WTC11 (cell line): ENCODE data around the gene TEDC2. TPM values are rescaled to one million over a fixed set of nuclear protein-coding genes. Genes with fewer than 3 reads are reported as not detected.

ENCODE experiments used
- ATAC-seq: fragments of 200-7000 bp; cut with Tn5 transposase; 2 replicates; pipeline ENCODE4 v1.10.0; 2021; ENCODE audit warnings: mild to moderate bottlenecking, moderate library complexity
- CTCF ChIA-PET: fragments of 300-600 bp; sonication (Branson Sonifier 250); formaldehyde crosslinking; loops from one replicate; lab custom pipeline; 2021; ENCODE audit warnings: antibody characterized with exemption; lab: Charles Lee
- POLR2A ChIA-PET: fragments of 350-600 bp; sonication (Branson Sonifier 250); formaldehyde crosslinking; loops from one replicate; lab custom pipeline; 2021; ENCODE audit warnings: antibody characterized with exemption; lab: Charles Lee
- DNase-seq: peaks from one replicate; pipeline ENCODE4 v3.0.0; 2021; ENCODE audit warnings: low spot score
- H3K27ac Mint-ChIP-seq: 2 replicates; pipeline ENCODE4 v1.8.0; 2021; ENCODE audit warnings: mixed read lengths
- H3K27me3 Mint-ChIP-seq: 2 replicates; pipeline ENCODE4 v1.8.0; 2021; ENCODE audit warnings: low read depth, mild to moderate bottlenecking, moderate library complexity, mixed read lengths
- H3K36me3 Mint-ChIP-seq: 2 replicates; pipeline ENCODE4 v1.8.0; 2021; ENCODE audit warnings: mixed read lengths
- H3K4me1 Mint-ChIP-seq: 2 replicates; pipeline ENCODE4 v1.8.0; 2022; ENCODE audit warnings: mixed read lengths
- H3K4me3 Mint-ChIP-seq: 2 replicates; pipeline ENCODE4 v1.8.0; 2021; ENCODE audit warnings: mild to moderate bottlenecking, moderate library complexity, mixed read lengths
- H3K9me3 Mint-ChIP-seq: 2 replicates; pipeline ENCODE4 v1.8.0; 2021; ENCODE audit warnings: mixed read lengths
- ATF1 ChIP-seq: sonication (generic); formaldehyde crosslinking; IDR thresholded peaks from 2 replicates; pipeline ENCODE4 v1.8.1; 2023; ENCODE audit warnings: mild to moderate bottlenecking, moderate library complexity, missing genetic modification reagents
- CREB1 ChIP-seq: sonication (generic); formaldehyde crosslinking; IDR thresholded peaks from 2 replicates; pipeline ENCODE4 v1.8.0; 2023; ENCODE audit warnings: mild to moderate bottlenecking, missing genetic modification reagents
- ELF4 ChIP-seq: sonication (generic); formaldehyde crosslinking; IDR thresholded peaks from 2 replicates; pipeline ENCODE4 v1.8.1; 2022; ENCODE audit warnings: low read depth, mild to moderate bottlenecking, moderate library complexity, missing genetic modification reagents
- ETV6 ChIP-seq: sonication (generic); formaldehyde crosslinking; IDR thresholded peaks from 2 replicates; pipeline ENCODE4 v1.8.1; 2022; ENCODE audit warnings: mild to moderate bottlenecking, missing genetic modification reagents
- IRF2 ChIP-seq: sonication (generic); formaldehyde crosslinking; IDR thresholded peaks from 2 replicates; pipeline ENCODE4 v1.8.0; 2022; ENCODE audit warnings: low read depth, missing genetic modification reagents, borderline replicate concordance
- JUN ChIP-seq: sonication (generic); formaldehyde crosslinking; IDR thresholded peaks from 2 replicates; pipeline ENCODE4 v1.8.0; 2023; ENCODE audit warnings: mild to moderate bottlenecking, missing genetic modification reagents
- MXD4 ChIP-seq: fragments of 250-450 bp; sonication (Bioruptor Pico); IDR thresholded peaks from 2 replicates; pipeline ENCODE4 v1.8.0; 2021; ENCODE audit warnings: mild to moderate bottlenecking, moderate library complexity, borderline replicate concordance
- NFYB ChIP-seq: sonication (generic); formaldehyde crosslinking; conservative IDR thresholded peaks from 2 replicates; pipeline ENCODE4 v1.8.0; 2022; ENCODE audit warnings: low read depth, missing genetic modification reagents
- NR3C1 ChIP-seq: sonication (generic); formaldehyde crosslinking; conservative IDR thresholded peaks from 2 replicates; pipeline ENCODE4 v1.8.1; 2023; ENCODE audit warnings: low read depth, mild to moderate bottlenecking, missing genetic modification reagents
- SOX15 ChIP-seq: fragments of 250-450 bp; sonication (Bioruptor Pico); IDR thresholded peaks from 2 replicates; pipeline ENCODE4 v1.9.0; 2021; ENCODE audit warnings: mild to moderate bottlenecking
- TEAD4 ChIP-seq: sonication (generic); formaldehyde crosslinking; IDR thresholded peaks from 2 replicates; pipeline ENCODE4 v1.8.0; 2022; ENCODE audit warnings: mild to moderate bottlenecking, missing genetic modification reagents
- ZNF121 ChIP-seq: sonication (generic); formaldehyde crosslinking; IDR thresholded peaks from 2 replicates; pipeline ENCODE4 v1.8.0; 2023; ENCODE audit warnings: missing genetic modification reagents
- ZNF219 ChIP-seq: sonication (generic); formaldehyde crosslinking; IDR thresholded peaks from 2 replicates; pipeline ENCODE4 v1.8.0; 2023; ENCODE audit warnings: missing genetic modification reagents, mild to moderate bottlenecking, borderline replicate concordance
- ZNF232 ChIP-seq: sonication (generic); formaldehyde crosslinking; IDR thresholded peaks from 2 replicates; pipeline ENCODE4 v1.8.0; 2022; ENCODE audit warnings: mild to moderate bottlenecking, missing genetic modification reagents
- ZNF317 ChIP-seq: sonication (generic); formaldehyde crosslinking; IDR thresholded peaks from 2 replicates; pipeline ENCODE4 v1.8.1; 2023; ENCODE audit warnings: low read depth, mild to moderate bottlenecking, moderate library complexity, missing genetic modification reagents, borderline replicate concordance
- ZNF423 ChIP-seq: fragments of 250-450 bp; sonication (Bioruptor Pico); IDR thresholded peaks from 2 replicates; pipeline ENCODE4 v2.1.2; 2022; ENCODE audit warnings: mild to moderate bottlenecking, moderate library complexity
- ZNF671 ChIP-seq: fragments of 250-450 bp; sonication (Bioruptor Pico); IDR thresholded peaks from 2 replicates; pipeline ENCODE4 v1.8.0; 2021; ENCODE audit warnings: mild to moderate bottlenecking
- total RNA-seq: library from RNA; stranded (reverse); gene quantifications from 3 replicates; pipeline ENCODE4 v1.2.3, GENCODE V29; 2021
- TF ChIP-seq, protein P1 (sequence below): sonication (generic); formaldehyde crosslinking; IDR thresholded peaks from 2 replicates; pipeline ENCODE4 v1.8.1; 2022; ENCODE audit warnings: mild to moderate bottlenecking, missing genetic modification reagents, moderate library complexity, borderline replicate concordance
- TF ChIP-seq, protein P2 (sequence below): sonication (generic); formaldehyde crosslinking; IDR thresholded peaks from 2 replicates; pipeline ENCODE4 v1.8.1; 2023; ENCODE audit warnings: mild to moderate bottlenecking, missing genetic modification reagents, borderline replicate concordance
- TF ChIP-seq, protein P3 (sequence below): fragments of 250-450 bp; sonication (Bioruptor Pico); IDR thresholded peaks from 2 replicates; pipeline ENCODE4 v1.9.0; 2021; ENCODE audit warnings: mild to moderate bottlenecking
- TF ChIP-seq, protein P4 (sequence below): sonication (generic); formaldehyde crosslinking; conservative IDR thresholded peaks from 2 replicates; pipeline ENCODE4 v1.8.1; 2022; ENCODE audit warnings: mild to moderate bottlenecking, missing genetic modification reagents
- TF ChIP-seq, protein P5 (sequence below): sonication (generic); formaldehyde crosslinking; IDR thresholded peaks from 2 replicates; pipeline ENCODE4 v1.8.1; 2023; ENCODE audit warnings: mild to moderate bottlenecking, missing genetic modification reagents, moderate library complexity
- TF ChIP-seq, protein P6 (sequence below): sonication (generic); formaldehyde crosslinking; IDR thresholded peaks from 2 replicates; pipeline ENCODE4 v1.8.1; 2023; ENCODE audit warnings: mild to moderate bottlenecking, moderate library complexity, missing genetic modification reagents
- TF ChIP-seq, protein P7 (sequence below): fragments of 250-450 bp; sonication (Bioruptor Pico); IDR thresholded peaks from 2 replicates; pipeline ENCODE4 v2.1.2; 2022; ENCODE audit warnings: mild to moderate bottlenecking, moderate library complexity

The TEDC2 gene
- total RNA-seq, 1 experiment from 2014 or later, result 61.6 TPM

DNA sequence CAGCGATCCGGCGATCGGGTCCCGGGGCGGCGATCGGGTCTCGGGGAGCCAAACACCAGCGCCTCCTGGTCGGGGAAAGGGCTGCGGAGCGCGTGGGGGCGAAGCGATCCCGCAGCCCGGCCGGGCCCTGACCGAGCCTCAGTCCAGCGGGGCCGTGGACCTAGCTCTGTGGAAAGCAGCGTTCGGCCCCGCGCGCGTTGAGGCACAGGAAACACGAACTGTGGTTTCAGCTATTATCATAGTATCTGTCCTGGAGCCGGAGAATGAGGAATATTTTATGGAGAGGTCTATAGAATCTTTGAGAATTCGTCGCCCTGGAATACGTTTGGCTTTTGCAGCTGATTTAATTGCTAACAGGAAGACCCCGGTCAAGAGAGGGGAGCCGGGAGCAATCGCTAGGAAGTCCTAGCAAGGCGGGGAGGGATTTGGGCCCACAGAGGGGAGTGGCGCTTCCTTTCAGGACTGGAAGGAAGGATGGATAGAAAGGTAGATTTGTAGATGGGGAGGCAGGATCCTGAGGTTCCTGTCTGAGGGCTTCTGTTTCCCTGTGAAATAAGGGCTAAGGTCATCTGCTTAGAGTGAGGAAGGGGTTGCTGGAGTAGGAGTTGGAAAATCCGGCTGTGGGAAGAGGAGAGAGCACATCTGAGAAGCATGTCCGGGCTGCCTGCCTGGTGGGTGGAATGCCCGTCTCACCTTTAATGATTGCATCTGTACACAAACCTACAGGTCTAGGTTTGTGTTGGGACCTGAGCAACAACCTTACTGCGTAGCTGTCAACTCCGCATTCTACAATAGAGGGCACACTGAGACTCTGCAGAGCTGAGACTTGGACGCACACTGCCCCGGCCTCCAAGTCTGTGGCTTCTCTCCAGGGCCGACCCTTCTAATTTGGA lies 29.9 kb upstream of the TEDC2 start (continued):
- no peak for TF ChIP-seq ATF1 (CRISPR knock-in tag)
- TF ChIP-seq ZNF671, result no peak
- TF ChIP-seq, protein P1, sequence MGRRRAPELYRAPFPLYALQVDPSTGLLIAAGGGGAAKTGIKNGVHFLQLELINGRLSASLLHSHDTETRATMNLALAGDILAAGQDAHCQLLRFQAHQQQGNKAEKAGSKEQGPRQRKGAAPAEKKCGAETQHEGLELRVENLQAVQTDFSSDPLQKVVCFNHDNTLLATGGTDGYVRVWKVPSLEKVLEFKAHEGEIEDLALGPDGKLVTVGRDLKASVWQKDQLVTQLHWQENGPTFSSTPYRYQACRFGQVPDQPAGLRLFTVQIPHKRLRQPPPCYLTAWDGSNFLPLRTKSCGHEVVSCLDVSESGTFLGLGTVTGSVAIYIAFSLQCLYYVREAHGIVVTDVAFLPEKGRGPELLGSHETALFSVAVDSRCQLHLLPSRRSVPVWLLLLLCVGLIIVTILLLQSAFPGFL (CRISPR knock-in tag), result no peak
- TF ChIP-seq, protein P2, sequence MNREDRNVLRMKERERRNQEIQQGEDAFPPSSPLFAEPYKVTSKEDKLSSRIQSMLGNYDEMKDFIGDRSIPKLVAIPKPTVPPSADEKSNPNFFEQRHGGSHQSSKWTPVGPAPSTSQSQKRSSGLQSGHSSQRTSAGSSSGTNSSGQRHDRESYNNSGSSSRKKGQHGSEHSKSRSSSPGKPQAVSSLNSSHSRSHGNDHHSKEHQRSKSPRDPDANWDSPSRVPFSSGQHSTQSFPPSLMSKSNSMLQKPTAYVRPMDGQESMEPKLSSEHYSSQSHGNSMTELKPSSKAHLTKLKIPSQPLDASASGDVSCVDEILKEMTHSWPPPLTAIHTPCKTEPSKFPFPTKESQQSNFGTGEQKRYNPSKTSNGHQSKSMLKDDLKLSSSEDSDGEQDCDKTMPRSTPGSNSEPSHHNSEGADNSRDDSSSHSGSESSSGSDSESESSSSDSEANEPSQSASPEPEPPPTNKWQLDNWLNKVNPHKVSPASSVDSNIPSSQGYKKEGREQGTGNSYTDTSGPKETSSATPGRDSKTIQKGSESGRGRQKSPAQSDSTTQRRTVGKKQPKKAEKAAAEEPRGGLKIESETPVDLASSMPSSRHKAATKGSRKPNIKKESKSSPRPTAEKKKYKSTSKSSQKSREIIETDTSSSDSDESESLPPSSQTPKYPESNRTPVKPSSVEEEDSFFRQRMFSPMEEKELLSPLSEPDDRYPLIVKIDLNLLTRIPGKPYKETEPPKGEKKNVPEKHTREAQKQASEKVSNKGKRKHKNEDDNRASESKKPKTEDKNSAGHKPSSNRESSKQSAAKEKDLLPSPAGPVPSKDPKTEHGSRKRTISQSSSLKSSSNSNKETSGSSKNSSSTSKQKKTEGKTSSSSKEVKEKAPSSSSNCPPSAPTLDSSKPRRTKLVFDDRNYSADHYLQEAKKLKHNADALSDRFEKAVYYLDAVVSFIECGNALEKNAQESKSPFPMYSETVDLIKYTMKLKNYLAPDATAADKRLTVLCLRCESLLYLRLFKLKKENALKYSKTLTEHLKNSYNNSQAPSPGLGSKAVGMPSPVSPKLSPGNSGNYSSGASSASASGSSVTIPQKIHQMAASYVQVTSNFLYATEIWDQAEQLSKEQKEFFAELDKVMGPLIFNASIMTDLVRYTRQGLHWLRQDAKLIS, result no peak
- TF ChIP-seq NFYB (CRISPR knock-in tag), result no peak
- no peak for TF ChIP-seq ETV6 (CRISPR knock-in tag)
- TF ChIP-seq SOX15 (CRISPR knock-in tag), result no peak
- TF ChIP-seq, protein P3, sequence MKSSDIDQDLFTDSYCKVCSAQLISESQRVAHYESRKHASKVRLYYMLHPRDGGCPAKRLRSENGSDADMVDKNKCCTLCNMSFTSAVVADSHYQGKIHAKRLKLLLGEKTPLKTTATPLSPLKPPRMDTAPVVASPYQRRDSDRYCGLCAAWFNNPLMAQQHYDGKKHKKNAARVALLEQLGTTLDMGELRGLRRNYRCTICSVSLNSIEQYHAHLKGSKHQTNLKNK (CRISPR knock-in tag), result no peak
- TF ChIP-seq ZNF423 (CRISPR knock-in tag), result no peak
- TF ChIP-seq ZNF219, result no peak
- TF ChIP-seq NR3C1, result no peak

DNA sequence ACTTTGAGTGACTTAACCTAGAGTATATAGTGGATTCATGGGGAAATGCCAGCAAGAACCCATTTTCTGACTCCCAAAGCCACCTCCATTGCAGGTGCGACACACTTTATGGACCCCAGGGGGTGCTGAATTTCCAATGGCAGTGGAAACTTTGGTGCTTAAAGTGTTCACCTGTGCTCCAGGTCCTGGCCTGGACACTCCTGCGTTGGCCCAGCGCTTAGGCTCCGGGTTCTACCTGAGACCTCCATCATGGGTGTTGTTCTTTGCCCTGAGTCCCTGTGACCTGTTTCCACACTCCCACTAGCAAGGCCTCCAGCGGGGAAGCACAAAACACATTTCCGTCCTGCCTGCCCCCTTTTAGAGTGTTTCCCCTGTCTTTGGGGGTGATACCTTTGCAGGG lies 27.6 kb upstream of the TEDC2 start:
- H3K27ac Mint-ChIP-seq, result no peak overlapping the region
- H3K9me3 Mint-ChIP-seq, result no peaks in the 10 kb centered on the region
- POLR2A ChIA-PET, result no interaction called here
- H3K4me3 Mint-ChIP-seq, result no peak overlapping the region
- TF ChIP-seq MXD4 (CRISPR knock-in tag) (no peak), ZNF121 (CRISPR knock-in tag) (no peak), TEAD4 (CRISPR knock-in tag) (no peak), IRF2 (CRISPR knock-in tag) (no peak), ELF4 (CRISPR knock-in tag) (no peak), ZNF317 (CRISPR knock-in tag) (no peak), CREB1 (CRISPR knock-in tag) (no peak), JUN (CRISPR knock-in tag) (no peak), ZNF219 (no peak), ZNF232 (CRISPR knock-in tag) (no peak)
- TF ChIP-seq, protein P4, sequence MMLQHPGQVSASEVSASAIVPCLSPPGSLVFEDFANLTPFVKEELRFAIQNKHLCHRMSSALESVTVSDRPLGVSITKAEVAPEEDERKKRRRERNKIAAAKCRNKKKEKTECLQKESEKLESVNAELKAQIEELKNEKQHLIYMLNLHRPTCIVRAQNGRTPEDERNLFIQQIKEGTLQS (CRISPR knock-in tag), result no peak
- TF ChIP-seq, protein P5, sequence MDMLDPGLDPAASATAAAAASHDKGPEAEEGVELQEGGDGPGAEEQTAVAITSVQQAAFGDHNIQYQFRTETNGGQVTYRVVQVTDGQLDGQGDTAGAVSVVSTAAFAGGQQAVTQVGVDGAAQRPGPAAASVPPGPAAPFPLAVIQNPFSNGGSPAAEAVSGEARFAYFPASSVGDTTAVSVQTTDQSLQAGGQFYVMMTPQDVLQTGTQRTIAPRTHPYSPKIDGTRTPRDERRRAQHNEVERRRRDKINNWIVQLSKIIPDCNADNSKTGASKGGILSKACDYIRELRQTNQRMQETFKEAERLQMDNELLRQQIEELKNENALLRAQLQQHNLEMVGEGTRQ (CRISPR knock-in tag), result no peak
- TF ChIP-seq, protein P6, sequence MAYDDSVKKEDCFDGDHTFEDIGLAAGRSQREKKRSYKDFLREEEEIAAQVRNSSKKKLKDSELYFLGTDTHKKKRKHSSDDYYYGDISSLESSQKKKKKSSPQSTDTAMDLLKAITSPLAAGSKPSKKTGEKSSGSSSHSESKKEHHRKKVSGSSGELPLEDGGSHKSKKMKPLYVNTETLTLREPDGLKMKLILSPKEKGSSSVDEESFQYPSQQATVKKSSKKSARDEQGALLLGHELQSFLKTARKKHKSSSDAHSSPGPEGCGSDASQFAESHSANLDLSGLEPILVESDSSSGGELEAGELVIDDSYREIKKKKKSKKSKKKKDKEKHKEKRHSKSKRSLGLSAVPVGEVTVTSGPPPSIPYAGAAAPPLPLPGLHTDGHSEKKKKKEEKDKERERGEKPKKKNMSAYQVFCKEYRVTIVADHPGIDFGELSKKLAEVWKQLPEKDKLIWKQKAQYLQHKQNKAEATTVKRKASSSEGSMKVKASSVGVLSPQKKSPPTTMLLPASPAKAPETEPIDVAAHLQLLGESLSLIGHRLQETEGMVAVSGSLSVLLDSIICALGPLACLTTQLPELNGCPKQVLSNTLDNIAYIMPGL (CRISPR knock-in tag), result no peak
- TF ChIP-seq, protein P7, sequence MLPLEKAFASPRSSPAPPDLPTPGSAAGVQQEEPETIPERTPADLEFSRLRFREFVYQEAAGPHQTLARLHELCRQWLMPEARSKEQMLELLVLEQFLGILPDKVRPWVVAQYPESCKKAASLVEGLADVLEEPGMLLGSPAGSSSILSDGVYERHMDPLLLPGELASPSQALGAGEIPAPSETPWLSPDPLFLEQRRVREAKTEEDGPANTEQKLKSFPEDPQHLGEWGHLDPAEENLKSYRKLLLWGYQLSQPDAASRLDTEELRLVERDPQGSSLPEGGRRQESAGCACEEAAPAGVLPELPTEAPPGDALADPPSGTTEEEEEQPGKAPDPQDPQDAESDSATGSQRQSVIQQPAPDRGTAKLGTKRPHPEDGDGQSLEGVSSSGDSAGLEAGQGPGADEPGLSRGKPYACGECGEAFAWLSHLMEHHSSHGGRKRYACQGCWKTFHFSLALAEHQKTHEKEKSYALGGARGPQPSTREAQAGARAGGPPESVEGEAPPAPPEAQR, result no peak
- CTCF ChIA-PET, result interaction anchor here (1.4 kb wide), 1 partner anchor 28 kb away, joined by 3 read pairs; the partner anchor contains the start of gene TEDC2
- peaks cover 52% of the 10 kb centered on the region for H3K36me3 Mint-ChIP-seq
- H3K4me1 Mint-ChIP-seq, result peaks cover 23% of the 10 kb centered on the region
- no peak for DNase-seq
- peaks cover 9% of the 10 kb centered on the region for H3K27me3 Mint-ChIP-seq
- no peak for ATAC-seq
